Measurements from ENCODE around the gene LGSN. TPM values are rescaled to one million over a fixed set of nuclear protein-coding genes. Genes with fewer than 3 reads are reported as not detected.
"Not testable (repeated sequence)": the region's sequence is repeated elsewhere in the genome, so short reads cannot be mapped to it uniquely, and the experiment has no call there.

Gene LGSN
- total RNA-seq, 1 experiment from 2014 or later, result 10.8 TPM

GRCh38 chr6:63278916-63279315 is 40.9 kb downstream of the LGSN start:
- ChIA-PET POLR2A (no interaction called here), CTCF (no interaction called here)
- Mint-ChIP-seq H3K27me3 (ENCODE audit: insufficient read depth, unreplicated experiment) (no peaks in the 10 kb centered on the region), H3K4me3 (ENCODE audit: unreplicated experiment) (no peak overlapping the region), H3K36me3 (ENCODE audit: insufficient read depth, unreplicated experiment) (no peaks in the 10 kb centered on the region), H3K4me1 (ENCODE audit: low read depth, unreplicated experiment) (peaks cover 7% of the 10 kb centered on the region), H3K9me3 (ENCODE audit: unreplicated experiment) (no peaks in the 10 kb centered on the region), H3K27ac (ENCODE audit: unreplicated experiment) (no peak overlapping the region)
- intact Hi-C loops (cut with micrococcal nuclease; ENCODE audit: unreplicated experiment), result no loop called here
- DNase-seq, result no peak
- TF ChIP-seq CTCF (IDR thresholded peaks at IDR 0.05; ENCODE audit: insufficient read depth in 1 of 2, low read depth in 1 of 2, low read length in 1 of 2, severe bottlenecking in 1 of 2, unreplicated experiment in 1 of 2), result no peak
- H3K9me3 ChIP-seq, result no peaks in the 10 kb centered on the region
- no peaks in the 10 kb centered on the region for H3K4me1 ChIP-seq
- no peak overlapping the region for H3K4me3 ChIP-seq (ENCODE audit: low read depth, low read length)
- no peaks in the 10 kb centered on the region for H3K27me3 ChIP-seq (replicated peaks; ENCODE audit: control insufficient read depth, insufficient read depth, low read length)
- no TSS peak for BruUV-seq (replicated peaks)
- no peaks in the 10 kb centered on the region; the same call in 1 of the 2 replicates for H3K36me3 ChIP-seq (ENCODE audit: control insufficient read depth, insufficient read depth, low read length)

GRCh38 chr6:63275953-63276352 is 43.8 kb downstream of the LGSN start:
- Mint-ChIP-seq H3K4me1 (ENCODE audit: low read depth, unreplicated experiment) (no peaks in the 10 kb centered on the region), H3K4me3 (ENCODE audit: unreplicated experiment) (no peak overlapping the region), H3K36me3 (ENCODE audit: insufficient read depth, unreplicated experiment) (no peaks in the 10 kb centered on the region), H3K27me3 (ENCODE audit: insufficient read depth, unreplicated experiment) (no peaks in the 10 kb centered on the region), H3K27ac (ENCODE audit: unreplicated experiment) (no peak overlapping the region), H3K9me3 (ENCODE audit: unreplicated experiment) (no peaks in the 10 kb centered on the region)
- no peaks in the 10 kb centered on the region for H3K27me3 ChIP-seq (replicated peaks; ENCODE audit: control insufficient read depth, insufficient read depth, low read length)
- no TSS peak for BruUV-seq (replicated peaks)
- intact Hi-C loops (cut with micrococcal nuclease; ENCODE audit: unreplicated experiment), result no loop called here
- POLR2A ChIA-PET, result no interaction called here
- H3K36me3 ChIP-seq (ENCODE audit: control insufficient read depth, insufficient read depth, low read length), result no peaks in the 10 kb centered on the region; the same call in 1 of the 2 replicates
- TF ChIP-seq CTCF (IDR thresholded peaks at IDR 0.05; ENCODE audit: insufficient read depth in 1 of 2, low read depth in 1 of 2, low read length in 1 of 2, severe bottlenecking in 1 of 2, unreplicated experiment in 1 of 2), result no peak
- CTCF ChIA-PET, result no interaction called here
- no peak overlapping the region for H3K4me3 ChIP-seq (ENCODE audit: low read depth, low read length)
- H3K4me1 ChIP-seq, result no peaks in the 10 kb centered on the region
- no peak for DNase-seq
- H3K9me3 ChIP-seq, result no peaks in the 10 kb centered on the region

- H3K4me3 ChIP-seq (ENCODE audit: low read depth, low read length); POLR2A ChIA-PET; H3K9me3 Mint-ChIP-seq (ENCODE audit: unreplicated experiment); H3K4me1 ChIP-seq; BruUV-seq (replicated peaks); DNase-seq; H3K9me3 ChIP-seq; H3K27ac Mint-ChIP-seq (ENCODE audit: unreplicated experiment); H3K4me1 Mint-ChIP-seq (ENCODE audit: low read depth, unreplicated experiment); H3K36me3 ChIP-seq (ENCODE audit: control insufficient read depth, insufficient read depth, low read length); H3K4me3 Mint-ChIP-seq (ENCODE audit: unreplicated experiment); CTCF ChIA-PET; H3K27me3 Mint-ChIP-seq (ENCODE audit: insufficient read depth, unreplicated experiment); H3K27me3 ChIP-seq (replicated peaks; ENCODE audit: control insufficient read depth, insufficient read depth, low read length); H3K36me3 Mint-ChIP-seq (ENCODE audit: insufficient read depth, unreplicated experiment); intact Hi-C loops (cut with micrococcal nuclease; ENCODE audit: unreplicated experiment): not testable (repeated sequence)
Measured at GRCh38 chr6:63274795-63275430, 44.9 kb downstream of the LGSN start.
